Activated CD4-positive, CD25-positive, alpha-beta regulatory T cell treated with anti-CD3 and anti-CD28 coated beads, Interleukin-2, amount 50 U/mL, for 16 hours (primary cell): ENCODE results near the gene NRDE2.
"Not testable (repeated sequence)": the region's sequence is repeated elsewhere in the genome, so short reads cannot be mapped to it uniquely, and the experiment has no call there.

Experiments
- DNase-seq: peaks from one replicate; pipeline ENCODE4 v3.0.0-alpha.2; 2020; ENCODE audit warnings: low read depth, low spot score

Gene NRDE2

DNA sequence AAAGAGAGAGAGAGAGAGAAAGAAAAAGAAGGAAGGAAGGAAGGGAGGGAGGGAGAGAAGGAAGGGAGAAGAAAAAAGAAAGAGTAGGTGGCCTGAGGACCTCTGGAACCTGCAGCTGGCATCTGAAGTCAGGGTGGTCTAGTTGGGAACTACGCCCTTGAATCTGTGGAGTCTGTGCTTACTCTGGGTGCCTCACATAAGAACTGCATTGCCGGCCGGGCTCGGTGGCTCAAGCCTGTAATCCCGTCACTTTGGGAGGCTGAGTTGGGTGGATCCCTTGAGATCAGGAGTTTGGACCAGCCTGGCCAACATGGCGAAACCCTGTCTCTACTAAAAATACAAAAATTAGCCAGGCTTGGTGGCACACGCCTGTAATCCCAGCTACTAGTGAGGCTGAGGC, 10.0 kb upstream of the NRDE2 start:
- no peak for DNase-seq

DNA sequence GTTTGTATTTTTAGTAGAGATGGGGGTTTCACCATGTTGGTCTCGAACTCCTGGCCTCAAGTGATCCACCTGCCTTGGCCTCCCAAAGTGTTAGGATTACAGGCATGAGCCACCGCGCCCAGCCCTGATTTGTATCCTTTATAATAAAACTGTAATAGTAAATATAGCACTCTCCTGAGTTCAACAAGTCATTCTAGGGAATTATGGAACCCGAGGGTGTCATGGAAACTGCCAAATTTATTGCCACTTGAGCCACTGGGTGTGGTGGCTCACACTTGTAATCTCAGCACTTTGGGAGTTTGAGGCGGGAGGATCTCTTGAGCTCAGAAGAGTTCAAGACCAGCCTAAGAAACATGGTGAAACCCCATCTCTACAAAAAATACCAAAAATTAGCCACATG, 9.5 kb upstream of the NRDE2 start:
- DNase-seq: not testable (repeated sequence)

DNA sequence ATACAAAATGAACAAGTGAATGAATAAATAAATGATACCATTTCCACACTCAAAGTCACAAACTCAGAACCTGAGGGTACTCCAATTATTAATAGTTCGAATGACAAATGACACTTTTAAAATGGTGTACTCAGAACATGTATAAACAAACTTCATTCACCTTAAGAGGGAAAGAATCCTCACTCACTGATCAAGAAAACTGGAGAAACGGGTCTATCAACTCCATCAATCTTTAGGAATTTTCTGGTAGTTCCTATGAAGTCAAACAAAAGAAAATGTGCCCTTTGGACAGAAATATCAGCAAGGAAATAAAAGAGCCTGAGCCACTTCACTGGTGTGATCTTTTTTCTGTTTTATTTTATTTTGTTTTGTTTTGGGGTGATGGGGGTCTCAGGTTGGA, 5.2 kb upstream of the NRDE2 start:
- DNase-seq: no peak

DNA sequence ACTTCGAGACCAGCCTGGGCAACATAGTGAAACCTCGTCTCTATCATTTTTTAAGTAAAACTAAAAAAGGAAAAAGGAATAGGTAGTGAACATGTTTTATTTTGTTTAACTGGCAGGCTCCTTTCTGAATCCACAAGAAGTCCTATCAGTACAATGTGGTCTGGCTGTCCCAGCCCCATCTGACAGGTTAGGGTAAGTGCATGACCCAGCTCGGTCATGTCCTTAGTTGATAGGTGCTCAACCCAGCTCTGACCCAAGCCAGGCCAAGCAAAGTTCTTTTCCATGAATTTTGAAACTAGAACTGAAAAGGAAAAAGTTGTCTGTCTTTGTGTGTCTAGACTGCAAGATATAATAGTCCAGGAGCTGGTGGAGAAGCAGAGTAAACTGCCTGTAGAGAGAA, 4.7 kb upstream of the NRDE2 start:
- DNase-seq: no peak

DNA sequence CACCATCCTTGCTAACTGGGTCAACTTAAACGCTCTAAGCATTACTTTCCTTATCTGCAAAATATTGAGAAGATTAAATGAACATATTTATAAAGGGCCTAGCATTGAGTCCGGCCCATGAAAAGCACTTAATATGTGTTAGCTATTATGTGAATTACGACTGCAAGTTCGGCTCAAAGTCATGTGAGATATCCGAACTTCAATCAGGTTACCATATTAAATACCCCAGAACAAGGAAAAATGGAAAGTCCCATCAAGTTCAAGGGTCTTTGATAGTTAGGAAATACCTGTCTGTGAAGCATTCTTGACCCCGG, 487 bp upstream of the NRDE2 start:
- DNase-seq: no peak

DNA sequence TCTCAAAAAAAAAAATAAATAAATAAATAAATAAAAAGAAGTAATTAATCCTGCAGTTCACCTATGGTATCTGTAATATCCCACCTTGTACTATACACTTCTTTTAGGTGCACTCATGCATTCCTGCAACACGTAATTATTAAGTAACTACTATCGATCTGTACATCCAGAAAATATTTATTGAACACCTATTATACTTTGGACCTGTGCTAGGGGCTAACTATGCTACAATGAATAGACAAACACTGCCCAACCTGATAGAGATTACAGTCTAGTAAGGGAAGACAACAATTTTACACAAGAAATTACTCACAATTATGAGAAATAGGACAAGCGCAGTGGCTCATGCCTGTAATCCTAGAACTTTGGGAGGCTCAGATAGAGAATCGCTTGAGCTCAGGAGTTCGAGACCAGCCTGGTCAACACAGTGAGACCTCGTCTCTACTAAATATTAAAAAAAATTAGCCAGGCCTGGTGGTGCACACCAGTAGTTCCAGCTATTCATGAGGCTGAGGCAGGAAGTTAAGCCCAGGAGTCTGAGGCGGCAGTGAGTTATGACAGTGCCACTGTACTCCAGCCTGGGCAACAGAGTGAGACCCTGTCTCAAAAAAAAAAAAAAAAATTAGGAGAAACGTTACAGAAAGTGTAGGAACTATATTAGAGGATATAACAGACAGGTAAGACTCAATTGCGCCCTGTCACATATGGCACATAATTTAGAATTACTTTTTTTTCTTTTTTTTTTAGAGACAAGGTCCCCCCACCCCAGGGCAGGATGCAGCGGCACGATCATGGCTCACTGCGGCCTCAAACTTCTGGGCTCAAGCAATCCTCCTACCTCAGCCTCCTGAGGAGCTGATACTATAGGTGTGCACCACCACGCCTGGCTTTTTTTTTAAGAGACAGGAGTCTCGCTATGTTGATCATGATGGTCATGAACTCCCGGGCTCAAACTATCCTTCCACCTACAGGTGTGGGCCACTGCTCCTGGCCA, 1.2 kb downstream of the NRDE2 start:
- no peak for DNase-seq

DNA sequence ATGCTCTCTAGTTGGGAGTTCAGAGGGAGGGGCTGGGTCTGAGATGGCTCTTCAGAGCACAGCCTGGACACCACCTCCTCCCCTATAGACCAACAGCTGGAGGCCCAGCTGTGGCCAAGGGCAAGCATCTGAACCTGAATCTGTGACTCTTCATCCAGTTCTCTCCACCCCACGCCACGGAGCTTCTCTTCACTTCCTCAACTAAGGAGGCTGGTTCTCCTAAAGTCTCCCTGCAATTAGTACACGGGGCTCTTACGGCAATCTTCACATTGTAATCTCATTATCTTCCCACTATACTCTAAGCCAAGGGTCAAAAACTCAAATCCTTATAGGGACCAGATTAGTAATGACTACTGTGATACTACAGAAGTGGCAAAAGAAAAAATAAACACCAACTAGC, 9.8 kb downstream of the NRDE2 start:
- DNase-seq: no peak

DNA sequence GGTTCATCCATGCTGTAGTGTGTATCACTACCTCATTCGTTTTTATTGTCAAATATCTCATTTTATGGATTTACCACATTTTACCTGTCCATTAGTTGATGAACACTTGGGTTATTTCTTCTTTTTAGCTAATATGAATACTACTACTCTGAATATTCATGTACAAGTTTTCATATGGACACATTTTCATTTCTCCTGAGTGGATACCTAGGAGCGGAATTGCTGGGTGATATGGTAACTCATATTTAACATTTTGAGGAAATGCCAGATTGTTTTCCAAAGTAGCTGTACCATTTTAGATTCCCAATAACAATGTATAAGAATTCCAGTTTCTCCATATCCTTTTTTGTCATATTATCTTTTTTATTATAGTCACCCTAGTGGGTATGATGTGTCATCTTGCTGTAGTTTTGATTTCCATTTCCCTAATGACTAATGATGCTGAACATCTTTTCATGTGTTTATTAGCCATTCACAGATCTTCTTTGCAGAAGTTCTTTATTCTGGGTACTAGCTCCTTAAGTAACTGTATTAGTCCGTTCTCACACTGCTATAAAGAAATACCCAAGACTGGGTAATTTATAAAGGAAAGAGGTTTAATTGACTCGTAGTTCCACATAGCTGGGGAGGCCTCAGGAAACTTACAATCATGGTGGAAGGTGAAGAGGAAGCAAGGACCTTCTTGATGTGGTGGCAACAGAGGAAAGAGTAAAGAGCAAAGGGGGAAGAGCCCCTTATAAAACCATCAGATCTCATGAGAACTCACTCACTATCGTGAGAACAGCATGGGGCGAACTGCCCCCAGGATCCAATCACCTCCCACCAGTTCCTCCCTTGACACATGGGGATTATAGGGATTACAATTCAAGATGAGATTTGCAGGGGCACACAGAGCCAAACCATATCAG, 11.9 kb downstream of the NRDE2 start:
- DNase-seq: no peak

DNA sequence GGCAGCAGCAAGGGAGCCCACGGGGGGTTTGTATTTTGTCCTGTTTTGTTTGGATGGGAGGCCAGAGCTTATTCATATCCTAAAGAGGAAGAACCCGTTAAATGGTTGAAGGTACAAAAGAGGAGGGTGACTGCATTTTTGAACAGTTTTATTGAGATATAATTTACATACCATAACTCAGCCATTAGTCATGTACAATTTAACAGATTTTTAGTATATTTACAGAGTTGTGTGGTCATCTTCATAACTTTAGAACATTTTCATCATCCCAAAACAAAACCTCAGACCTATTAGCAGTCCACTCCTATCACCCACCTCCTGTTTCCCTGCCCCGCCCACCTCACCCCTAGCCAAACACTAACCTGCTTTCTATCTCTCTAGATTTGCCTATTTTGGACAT, 12.6 kb downstream of the NRDE2 start:
- no peak for DNase-seq

DNA sequence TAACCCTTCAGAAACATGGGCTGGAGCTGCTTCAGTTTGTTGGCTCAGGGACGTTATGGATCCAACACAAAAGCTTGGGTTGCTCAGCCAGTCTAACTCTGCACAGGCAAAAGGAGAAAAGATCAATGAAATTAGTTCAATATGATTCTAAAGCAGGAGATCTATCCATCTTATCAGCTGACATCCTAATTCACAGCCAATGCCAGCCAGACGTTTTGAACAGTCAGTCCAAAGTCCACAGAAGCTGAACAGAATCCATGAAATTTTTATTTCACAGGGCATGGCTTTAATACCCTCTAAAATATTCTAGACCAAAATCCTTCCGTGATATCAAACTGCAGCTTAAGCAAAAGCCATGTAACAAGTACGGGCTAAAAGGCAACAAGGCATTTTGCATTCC, 13.7 kb downstream of the NRDE2 start:
- DNase-seq: no peak

DNA sequence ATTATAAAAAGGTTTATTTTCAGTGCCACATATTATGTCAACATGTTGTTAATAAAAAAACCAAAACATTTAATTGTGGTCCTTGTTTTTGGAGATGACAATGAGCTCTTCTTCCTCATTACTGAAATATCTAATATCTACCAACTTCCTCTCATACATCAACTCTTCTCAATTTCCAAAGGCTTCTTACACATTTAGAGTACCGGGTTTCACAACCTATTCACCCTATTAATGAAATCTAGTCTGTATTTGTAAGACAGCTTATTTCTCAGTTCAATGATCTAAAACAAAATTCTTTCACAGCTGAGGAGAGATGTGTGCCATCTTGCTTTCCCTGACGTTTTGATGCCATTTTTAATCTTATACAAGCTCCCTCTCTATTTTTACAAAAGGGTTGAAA, 14.5 kb downstream of the NRDE2 start:
- no peak for DNase-seq

DNA sequence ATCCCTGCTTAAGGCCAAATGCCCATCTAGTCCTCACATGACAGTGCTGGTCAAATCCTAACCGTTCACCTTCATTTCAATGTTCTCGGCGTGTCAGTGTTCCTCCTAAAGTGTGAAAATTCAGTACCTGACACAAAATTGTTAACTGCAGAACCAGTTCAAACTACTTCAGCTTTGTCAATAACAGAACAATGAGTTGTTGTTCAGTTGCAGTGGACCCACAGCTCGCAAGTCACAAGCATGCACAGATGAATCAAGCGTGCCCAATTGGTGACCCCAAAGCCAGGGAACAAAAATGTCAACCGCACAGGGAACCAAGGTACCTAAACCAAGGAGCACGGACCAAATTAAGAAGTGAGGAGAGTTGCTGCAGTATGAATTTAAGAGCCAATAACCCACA, 23.2 kb downstream of the NRDE2 start:
- DNase-seq: no peak

DNA sequence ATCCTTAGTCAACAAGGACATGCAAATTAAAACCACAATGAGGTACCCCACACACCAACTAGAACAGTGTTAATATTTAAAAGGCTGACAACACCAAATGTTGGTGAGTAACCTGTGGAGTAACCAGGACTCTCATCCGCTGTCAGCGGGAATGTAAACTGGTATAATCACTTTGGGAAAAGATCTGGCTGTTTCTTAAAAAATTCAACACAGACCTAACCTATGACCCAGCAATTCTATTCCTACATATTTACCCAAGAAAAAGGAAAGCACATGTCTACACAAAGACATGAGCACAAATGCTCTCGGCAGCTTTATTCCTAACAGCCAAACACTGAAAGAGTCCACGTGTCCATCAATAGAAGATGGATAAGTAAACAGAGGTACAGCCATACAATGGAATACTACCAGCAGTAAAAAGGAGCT, 26.6 kb downstream of the NRDE2 start:
- no peak for DNase-seq

DNA sequence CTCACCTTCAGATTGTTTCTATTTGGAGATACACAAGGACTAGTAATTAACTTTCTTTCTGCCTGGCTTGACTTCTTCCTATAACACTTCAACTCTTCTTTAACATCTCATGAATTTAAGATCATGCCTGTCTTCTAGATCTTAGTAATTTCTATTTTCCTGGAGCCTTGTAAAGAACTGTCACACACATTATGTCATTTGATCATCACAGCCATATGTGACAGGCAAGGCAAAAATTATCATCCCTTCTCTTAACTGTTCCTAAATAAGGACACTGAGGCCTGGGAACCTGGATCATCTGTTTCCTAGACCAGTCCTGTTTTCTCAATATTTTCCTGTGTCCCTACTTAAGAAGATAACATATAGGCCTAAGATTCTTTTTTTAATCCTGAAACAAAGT, 27.2 kb downstream of the NRDE2 start:
- no peak for DNase-seq

DNA sequence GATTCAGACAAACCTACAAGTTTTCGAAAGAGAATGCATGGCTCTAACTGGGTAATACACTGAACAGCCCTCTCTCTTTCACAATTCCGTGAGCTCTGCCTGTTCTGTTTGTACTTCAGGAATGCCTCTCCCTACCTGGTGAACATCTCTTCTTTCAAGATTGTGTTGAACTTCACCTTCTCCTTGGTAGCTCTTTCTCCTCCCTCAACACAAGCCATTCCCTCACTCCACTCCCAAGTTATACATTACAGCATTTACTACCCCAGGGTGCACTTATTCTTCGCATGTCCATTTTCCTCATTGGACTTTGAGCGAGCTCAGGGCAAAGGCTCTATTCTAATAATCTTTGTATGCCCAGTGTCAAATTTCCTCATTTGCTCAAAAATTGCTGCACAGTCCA, 28.3 kb downstream of the NRDE2 start:
- no peak for DNase-seq

DNA sequence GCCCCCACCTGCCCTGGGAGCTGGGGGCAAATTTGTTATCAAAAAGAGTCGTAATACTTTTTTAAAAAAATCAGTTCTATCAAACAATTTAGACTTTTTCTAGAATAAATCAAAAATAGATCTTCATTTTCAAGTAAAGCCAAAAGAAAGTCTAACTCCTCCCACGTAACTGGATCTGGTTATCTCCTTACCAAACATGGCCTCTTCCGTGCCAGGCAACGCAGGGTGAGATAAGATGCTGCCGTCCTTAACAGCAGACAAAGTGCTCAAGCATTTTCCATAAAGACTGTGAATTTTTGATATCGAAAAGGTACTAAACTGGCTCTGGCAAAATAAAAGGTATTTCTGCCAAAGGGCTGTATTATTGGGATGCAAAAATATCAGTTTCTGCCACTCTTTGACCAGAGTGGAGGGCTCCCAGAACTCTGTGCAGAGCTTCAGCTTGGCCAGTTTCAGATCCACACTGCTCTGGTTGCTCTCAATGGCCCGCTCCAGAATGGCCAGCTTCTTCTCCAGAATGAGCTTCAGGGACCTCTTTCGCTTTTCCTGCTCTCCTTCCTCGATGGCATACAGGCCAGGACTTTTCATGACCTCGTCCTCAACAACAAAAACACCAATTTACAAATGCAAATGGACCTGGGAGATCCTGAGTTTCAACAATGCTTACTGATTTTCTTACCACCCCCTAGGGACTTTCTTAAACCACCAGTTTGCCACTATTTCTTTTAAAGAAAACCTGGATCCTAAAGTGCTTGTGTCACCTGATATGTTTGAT, 29.0 kb downstream of the NRDE2 start:
- DNase-seq: no peak

DNA sequence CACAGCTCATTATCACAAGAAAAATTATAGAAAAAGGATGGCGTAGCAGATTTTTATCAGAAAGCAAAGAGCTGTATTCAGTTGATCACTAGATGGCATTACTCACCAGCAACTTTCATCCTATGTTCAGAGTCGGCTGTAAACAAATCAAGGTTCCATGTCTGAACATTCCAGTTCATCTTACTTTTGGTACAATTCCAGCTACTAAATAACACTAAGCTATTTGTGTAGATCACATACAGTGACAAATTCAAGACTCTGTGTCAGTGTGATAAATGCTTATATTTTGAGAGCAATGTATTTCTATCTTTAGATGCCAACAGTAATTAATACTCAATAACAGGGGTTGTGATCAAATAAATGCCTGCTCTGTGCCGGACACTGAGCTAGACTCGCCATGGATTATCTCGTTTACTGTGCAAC, 30.1 kb downstream of the NRDE2 start:
- DNase-seq: no peak

DNA sequence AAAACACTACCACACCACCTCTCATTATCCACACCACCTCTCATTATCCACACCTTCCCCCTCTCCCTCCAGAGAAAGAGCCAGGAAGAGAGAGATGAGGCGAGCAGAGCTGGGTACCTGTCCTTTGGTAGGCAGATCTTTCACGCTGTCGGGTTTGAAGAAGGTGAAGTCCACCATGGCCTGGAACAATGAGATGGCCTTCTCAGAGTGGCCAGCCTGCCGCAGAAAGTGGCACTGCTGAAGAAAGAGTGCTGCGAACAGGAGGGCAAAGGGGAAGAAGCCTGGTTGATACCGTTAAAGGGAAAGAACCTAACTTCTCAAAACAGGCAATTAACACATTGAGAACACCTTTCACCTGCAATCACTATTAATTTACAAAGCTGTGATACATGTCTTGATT, 30.6 kb downstream of the NRDE2 start:
- DNase-seq: no peak

DNA sequence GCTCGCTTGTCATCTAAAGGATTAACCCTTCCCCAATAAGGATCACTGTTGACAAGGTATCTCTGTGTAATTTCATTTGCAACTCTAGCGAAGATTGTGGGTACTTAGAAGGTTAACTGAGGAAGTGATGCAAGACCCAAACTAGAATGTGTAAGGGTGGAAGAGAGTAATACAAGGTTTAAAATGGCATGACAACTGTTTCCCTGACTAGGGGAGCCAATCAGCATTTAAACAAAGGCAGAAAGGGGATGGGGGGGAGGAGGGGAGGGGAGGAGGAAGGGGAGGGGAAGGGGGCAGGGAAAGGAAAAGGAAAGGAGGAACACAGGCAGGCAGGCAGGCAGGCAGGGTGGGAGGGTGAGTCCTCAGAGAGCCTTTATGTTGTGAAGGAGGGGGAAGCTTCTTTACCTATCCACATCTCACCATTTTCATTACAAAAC, 31.1 kb downstream of the NRDE2 start:
- no peak for DNase-seq

DNA sequence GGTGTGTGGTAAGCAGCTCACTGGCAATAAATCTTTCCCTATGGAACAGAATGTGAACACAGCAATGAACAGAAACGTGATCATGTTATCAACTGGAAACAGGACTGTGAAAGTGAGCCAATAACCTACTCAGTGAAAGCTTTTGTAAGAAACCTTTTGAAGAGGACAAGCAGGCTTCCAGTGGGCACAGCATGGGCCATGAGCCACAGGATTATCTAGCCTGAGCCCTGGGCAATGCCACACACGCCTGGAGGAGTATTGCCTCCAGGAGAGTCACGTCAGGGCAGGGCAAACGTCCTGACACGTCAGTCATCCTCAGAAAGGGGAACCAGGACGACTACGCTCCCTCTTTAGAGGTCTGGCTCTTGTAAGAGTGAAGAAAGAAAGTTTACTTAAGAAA, 32.3 kb downstream of the NRDE2 start:
- no peak for DNase-seq

DNA sequence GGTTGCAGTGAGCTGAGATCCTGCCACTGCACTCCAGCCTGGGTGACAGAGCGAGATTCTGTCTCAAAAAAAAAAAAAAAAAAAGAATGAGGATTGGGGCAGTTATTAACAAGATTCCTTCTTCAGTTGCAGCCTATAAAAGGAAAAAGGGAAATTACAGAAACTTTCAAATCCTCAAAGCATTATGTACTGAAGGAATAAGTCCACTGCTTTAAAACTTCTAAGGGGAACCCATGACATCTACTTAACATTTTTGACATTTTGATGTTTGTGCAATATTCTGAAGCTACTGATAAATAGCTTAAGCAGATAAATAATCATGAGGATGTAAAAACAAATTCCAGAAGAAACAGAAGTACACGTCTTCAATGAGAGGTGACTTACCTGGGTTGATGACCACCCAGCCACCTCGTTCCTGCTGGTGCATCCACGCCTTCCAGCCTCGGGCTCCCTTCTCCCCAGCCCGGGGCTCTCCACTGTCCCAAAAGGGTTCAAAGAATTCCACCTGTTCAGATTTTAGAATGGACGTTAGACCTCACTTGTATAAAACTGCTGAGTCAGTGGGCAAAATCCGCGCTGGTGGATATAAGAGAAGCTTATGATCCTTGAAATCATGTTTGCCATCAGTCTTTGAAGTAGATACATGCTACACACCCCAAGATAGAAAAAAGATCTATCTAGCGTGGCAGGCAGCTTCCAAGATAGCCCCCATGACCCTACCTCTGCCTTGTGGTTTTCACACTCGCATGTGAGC, 33.7 kb downstream of the NRDE2 start:
- no peak for DNase-seq
